NCI-H2029 (cell line): Measurements from ENCODE around the gene ANAPC16.
A peak's percentile ranks its signal among the peaks of the same experiment; 100 is the strongest.
"Not testable (repeated sequence)": the region's sequence is repeated elsewhere in the genome, so short reads cannot be mapped to it uniquely, and the experiment has no call there.

ENCODE experiments used
- DNase-seq: peaks from one replicate; lab custom pipeline; 2025; lab: John Stamatoyannopoulos, UW

Gene ANAPC16

GRCh38 chr10:72215611-72216549 lies at the start of gene ANAPC16, which contains the start of gene ASCC1:
Gene ANAPC16, plus strand, starts transcription at chr10:72216012. Its CDS starts 7,903 bp downstream, at chr10:72223915.
Gene ASCC1, minus strand, starts transcription at chr10:72216276. Its CDS starts 2,978 bp downstream, at chr10:72213298.
- DNase-seq: peak; percentile 56

GRCh38 chr10:72167118-72167517 lies 48.7 kb upstream of the ANAPC16 start:
- no peak for DNase-seq

GRCh38 chr10:72170263-72170662 lies 45.5 kb upstream of the ANAPC16 start:
- DNase-seq: no peak

- no peak for DNase-seq
These were observed 45.1 kb upstream of the ANAPC16 start for GRCh38 chr10:72170733-72171132.

GRCh38 chr10:72171175-72171630 lies 44.6 kb upstream of the ANAPC16 start:
- DNase-seq: no peak

- DNase-seq: no peak
These were observed 42.6 kb upstream of the ANAPC16 start for GRCh38 chr10:72173262-72173618.

GRCh38 chr10:72173619-72174296 lies 42.1 kb upstream of the ANAPC16 start:
- no peak for DNase-seq

GRCh38 chr10:72174297-72174662 lies 41.5 kb upstream of the ANAPC16 start:
- no peak for DNase-seq

- DNase-seq: no peak
These were observed 40.7 kb upstream of the ANAPC16 start for GRCh38 chr10:72175149-72175548.

GRCh38 chr10:72176701-72177100 lies 39.1 kb upstream of the ANAPC16 start:
- DNase-seq: no peak

GRCh38 chr10:72177454-72177853 lies 38.4 kb upstream of the ANAPC16 start:
- no peak for DNase-seq

GRCh38 chr10:72184156-72184555 lies 31.7 kb upstream of the ANAPC16 start:
- no peak for DNase-seq

GRCh38 chr10:72186258-72186981 lies 29.4 kb upstream of the ANAPC16 start:
- DNase-seq: peak; percentile 26

- DNase-seq: no peak
These were observed 28.9 kb upstream of the ANAPC16 start for GRCh38 chr10:72186982-72187330.

- DNase-seq: no peak
These were observed 20.9 kb upstream of the ANAPC16 start for GRCh38 chr10:72194949-72195348.

GRCh38 chr10:72200883-72201282 lies 14.9 kb upstream of the ANAPC16 start:
- DNase-seq: no peak

- DNase-seq: no peak
These were observed 14.5 kb upstream of the ANAPC16 start for GRCh38 chr10:72201293-72201692.

GRCh38 chr10:72204296-72204695 lies 11.5 kb upstream of the ANAPC16 start:
- no peak for DNase-seq

GRCh38 chr10:72204724-72205123 lies 11.1 kb upstream of the ANAPC16 start:
- DNase-seq: no peak

GRCh38 chr10:72206511-72207229 lies 9.1 kb upstream of the ANAPC16 start:
- no peak for DNase-seq

- DNase-seq: not testable (repeated sequence)
These were observed 7.3 kb upstream of the ANAPC16 start for GRCh38 chr10:72208526-72208925.

- not testable (repeated sequence) for DNase-seq
These were observed 4.4 kb upstream of the ANAPC16 start for GRCh38 chr10:72211381-72211780.
